Islet of Langerhans (tissue), 1 donor: Measurements from ENCODE around the gene TSPOAP1.
"Not testable (repeated sequence)": the region's sequence is repeated elsewhere in the genome, so short reads cannot be mapped to it uniquely, and the experiment has no call there.

Source experiments
- FAIRE-seq: peaks from one replicate; lab custom pipeline; 2011; peaks lifted over from hg19 to GRCh38; lab: Jason Lieb, UNC

TSPOAP1 gene

DNA sequence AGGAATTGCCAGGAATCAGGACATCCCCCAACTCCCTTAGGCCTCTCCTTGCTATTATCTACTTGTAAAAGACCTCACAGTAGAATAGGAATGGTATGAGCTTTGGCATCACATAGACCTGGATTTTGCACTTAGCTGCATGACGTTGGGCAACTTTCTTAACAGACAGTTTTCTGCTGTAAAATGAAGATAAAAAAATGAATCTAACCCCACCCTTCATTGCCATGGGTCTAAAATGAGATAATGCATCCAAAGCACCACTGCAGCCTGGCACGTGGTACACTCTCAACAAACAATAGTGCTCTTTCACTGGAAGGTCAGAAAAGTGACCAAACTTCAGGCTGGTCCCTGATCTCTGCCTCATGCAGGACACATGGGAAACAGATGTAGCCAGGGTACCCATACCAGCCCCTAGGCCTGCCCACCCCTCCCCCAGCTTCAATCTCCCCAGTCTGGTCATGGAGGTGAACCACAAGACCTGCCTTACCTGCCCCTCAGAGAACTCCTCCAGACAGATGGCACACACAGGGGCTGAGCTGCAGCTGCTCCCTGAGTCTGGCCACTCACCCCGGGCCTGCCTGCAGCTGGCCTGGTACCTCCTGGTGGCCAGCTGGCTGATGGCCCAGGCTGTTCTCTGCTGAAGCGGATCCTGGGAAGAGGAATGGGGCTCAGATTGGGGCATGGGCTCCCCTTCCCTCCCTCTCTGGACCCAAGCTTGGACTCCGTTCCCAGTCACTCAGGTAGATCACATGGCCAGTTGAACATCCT is 31.9 kb upstream of the TSPOAP1 start:
- no peak for FAIRE-seq

DNA sequence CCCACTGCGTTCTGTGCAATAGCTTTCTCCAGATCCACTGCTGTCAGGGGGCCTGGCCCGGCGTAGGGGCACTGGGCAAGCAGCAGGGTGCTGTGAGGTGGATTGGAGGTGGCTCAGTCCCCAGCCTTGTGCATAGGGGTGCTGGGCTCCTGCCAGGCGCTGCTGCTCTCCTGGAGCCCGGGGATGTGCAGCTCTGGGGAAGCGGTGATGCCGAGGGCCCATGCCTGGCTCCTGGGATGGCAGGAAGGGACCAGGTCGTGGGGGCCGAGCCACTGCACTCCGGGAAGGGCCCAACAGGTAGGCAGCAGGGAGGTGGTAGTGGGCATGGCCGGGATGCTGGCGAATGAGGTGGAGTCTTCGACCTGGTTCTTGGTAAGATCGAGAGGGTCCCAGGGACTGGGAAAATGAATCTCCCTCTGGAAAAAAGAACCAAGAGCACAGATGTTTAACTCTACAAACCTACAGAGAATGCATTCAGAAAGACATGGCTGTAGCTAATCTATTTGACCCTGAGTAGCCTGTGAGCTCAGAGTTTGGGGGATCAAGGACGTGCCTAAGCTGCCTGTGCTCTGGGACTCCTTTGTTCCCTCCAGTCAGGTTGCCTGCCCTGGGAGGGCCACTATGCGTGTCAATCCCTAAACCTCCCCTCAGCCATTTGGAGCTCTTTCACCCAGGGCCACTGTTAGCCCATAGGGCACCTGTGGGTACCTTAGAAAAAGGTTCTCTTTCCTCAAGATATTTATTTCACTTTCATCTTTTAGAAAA is 30.0 kb upstream of the TSPOAP1 start:
- no peak for FAIRE-seq

DNA sequence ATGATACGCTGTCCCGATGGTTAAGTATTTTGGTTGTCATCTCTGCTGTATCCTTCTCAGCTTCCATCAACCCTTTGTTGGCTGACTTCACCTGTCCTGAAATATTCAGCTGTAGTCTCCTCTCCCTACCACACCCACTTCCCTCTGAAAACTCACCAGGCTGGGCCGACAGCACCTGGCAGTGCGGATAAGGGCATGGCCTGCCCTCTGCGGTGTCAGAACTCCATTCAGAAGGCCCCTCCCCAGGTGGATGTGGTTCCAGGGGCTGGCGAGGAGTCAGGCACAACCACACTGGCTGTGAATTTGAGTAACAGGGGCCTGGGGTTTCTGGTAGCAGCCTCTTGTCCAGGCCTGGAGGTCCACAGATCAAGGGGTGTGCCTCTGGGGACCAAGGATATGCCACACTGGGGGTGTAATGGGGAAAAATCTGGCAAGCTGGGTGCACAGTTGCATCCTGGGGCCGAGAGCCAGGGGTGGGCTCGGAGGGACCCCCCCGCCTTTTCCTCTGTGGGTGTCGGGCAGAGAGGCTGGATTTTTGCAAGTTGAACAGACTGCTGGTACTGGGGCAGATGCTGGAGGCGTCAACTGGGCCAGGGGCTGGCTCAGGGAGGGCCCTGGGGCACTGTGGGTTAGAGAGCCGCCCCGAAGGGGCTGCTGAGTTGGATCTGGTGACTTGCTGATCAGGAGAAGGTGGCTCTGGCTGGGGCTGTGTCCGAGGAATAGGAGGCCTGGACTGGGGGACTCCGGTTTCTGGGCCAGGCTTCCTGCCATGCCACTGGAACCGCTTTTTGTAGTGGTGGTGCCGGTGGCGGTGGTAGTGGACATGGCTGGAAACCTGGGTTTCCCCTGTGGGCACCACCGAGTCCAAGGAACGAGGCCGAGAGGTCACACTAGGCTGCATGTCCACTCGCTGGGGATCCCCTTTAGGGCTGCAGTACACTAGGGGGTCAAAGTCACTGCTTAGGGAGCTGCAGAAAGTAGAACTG is 29.0 kb upstream of the TSPOAP1 start:
- FAIRE-seq = no peak

DNA sequence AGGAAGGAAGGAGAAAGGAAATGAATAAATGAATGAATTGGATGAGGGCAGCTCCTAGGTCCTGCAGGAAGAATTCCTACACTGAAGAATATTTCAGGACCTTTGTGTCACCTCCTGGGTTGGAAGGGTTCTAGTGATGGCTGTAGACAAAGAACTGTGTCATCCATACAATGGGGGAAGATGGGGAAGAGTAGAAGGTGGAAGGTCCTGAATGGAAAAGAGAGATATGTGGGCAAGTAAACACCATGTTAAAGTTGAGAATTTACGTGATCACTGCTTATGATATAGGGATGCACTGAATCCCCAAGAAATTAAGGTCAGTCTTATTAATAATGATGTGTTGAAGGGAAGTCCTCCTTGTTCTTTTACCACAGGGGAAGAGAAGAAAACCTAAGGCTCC is 27.6 kb upstream of the TSPOAP1 start:
- FAIRE-seq = no peak

DNA sequence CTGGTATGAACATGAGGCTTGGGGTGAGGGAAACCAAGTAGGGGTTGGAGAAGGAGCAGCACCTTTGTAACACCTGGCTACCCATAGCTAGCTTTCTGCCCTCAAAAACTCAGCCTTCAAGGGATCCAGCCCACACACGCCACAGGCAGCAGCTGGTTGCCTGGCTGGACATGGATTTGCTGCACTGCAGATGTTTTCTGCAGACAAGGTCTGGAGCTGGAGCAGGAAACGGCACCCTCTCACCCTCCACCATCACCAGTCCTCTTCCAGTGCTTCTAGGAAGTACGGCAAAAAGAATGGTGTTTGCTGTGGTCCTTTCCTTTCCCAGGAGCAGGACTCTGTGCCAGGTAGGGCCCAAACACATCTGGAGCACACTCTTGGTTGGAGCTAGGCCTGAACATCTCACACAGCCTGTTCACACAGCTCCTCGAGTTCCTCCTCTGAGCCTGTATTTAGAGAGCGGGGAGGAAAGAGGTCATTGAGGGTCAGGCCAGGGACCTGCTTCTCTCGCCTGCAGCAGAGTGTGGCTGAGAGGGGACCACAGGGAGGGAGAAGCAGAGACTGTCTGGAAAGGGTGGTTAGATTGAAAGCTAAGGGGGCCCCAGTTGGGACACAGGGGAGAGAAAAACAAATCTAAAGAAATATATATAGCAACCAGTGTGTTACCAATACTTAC is 26.1 kb upstream of the TSPOAP1 start:
- no peak for FAIRE-seq

DNA sequence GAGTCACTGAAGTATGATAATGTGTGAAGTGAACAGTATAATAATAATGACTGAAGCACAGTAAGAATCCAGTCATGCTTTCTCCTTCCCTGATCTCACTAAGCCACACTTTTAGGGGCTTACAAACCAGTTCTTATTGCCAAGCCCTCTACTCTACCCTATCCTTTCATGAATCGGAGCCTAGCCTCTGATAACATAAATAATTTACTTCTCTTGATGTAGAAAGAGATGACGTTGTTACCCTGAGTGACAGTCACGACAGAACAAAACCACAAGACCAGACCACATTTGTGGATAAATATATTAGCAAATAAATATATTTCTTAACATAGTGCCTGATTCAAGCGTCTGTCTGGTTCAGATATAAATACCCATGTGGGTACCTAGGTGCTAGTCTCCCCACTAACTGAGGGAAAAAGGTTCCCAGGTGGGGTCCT is 24.8 kb upstream of the TSPOAP1 start:
- no peak for FAIRE-seq

DNA sequence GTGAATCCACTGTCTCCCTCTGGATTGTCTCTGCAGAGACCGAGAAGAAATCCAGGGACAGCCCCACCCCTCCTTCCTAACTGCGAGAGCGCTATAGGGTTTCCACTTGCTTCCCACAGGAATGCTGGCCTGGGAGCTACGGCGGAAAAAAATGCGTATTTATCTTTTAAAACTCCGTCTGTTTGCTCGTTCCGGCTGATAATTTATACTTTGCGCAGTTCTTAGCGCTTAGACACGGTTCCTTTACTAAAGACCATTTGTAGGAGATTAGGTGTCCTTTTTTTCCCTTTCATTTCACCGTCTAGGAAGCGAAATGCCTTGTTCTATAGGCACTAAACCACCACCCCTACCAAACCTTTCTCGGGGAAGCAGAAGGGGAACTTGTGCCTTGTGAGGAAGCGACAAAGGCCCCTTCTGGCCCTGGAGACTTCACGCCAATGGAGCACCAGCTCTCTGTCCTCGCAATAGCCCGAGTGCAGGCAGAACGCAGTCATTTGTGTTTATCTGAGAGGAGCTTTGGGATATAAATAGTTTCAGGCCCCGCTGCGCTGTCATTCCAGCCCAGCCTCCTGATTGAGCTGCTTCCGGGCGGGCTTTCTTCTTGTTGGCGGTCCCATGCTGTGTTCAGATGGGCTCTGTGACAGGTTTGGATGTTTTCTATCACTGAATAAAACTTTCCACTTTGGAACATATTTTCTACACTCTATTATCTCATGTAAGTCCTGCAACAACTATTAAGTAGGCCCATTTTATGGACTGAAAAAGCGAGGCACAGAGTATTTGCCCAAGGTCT is 24.2 kb upstream of the TSPOAP1 start:
- no peak for FAIRE-seq

DNA sequence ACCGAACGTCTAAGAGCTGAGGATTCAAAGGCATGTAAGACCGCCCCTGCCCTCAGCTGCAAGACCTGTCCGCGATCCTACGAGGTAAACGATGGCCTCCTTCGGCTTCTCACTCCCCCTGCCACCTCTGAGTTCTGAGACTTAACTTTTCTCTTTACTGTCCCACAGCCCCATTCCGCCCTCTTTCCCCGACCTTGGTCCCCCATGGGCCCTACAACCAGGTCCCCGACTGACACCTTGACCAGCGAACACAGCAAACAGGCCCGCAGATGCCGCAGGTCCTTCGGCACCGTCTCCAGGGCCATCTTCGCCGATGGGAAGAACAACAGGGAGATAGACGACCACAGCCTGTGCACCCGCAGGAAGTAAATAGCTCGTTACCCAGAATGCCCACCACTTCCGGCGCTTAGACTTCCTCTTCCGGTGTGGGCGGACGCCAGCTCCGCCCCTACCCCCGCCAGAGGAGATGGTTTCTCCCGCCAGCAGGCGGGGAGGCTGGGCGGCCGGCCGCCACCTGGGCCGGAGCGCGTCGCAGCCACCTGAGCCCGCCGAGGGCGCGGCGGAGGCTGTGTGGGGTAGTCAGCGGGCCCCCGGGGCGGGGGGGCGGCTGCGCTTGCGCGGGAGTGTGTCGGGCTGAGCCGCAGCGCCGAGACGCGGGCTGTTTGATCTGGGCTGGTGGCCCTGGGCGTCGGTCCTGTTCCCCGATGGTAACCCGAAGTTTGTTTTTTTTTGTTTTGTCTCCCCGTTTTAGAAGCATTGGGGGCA is 23.4 kb upstream of the TSPOAP1 start, which contains the start of gene SUPT4H1:
Gene SUPT4H1 (minus strand): TSS at position 371 of the 765 bp plus-strand sequence. CDS start 66 bp downstream, at position 305.
- FAIRE-seq = no peak

DNA sequence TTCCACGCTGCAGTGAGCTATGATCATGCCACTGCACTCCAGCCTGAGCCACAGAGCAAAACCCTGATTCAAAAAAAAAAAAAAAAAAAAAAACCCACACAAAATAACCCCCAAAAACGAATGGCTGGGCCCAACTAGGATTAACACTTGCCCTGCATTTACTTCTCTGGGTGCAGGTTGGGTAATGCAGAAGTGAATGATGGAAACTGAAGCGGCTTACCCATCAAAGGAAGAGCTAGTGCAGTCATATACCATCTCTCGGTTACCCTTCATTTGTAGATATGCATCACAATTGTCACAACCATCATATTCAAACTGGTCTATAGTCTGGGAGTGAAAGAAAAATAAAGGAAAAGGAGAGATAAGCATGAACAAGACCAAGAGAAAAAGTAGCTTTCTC is 22.6 kb upstream of the TSPOAP1 start:
- FAIRE-seq = no peak

DNA sequence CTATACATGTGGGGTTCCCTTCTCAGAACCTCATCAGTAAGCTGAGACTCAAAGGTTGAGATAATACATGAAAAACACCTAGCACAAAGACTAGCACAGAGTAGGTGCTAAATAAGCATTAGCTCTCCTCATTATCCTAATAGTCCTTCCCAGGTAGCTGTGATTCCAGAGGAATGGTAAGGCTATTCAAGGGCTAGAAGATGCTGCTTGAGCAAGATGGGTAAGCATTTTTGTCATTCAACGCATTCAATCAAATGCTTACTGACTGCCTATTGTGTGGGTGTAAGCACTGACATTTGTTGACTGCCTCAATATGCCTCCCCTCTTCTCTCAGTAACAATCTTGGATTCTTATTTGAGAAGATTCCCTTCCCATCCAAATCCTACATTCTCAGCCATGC is 19.4 kb upstream of the TSPOAP1 start:
- FAIRE-seq = no peak

DNA sequence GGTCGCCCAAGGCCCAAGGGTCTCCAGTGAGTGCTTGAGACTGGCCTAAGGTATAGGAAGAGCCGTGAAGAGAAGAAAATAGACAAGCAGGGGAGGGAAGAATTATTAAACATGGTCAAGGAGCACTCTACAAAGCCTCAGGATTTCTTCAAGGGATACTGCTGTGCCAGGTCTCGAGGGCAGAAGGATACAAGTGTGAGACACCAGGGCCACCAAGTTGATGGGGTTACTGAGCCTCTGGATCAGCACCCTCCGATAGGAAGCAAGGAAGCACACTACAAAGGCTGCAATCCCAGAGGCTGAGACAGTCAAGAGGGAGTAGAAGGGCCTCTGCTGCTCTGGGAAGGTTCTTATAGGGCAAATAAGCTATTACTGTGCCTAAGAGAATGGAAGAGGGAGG is 16.9 kb upstream of the TSPOAP1 start:
- no peak for FAIRE-seq

DNA sequence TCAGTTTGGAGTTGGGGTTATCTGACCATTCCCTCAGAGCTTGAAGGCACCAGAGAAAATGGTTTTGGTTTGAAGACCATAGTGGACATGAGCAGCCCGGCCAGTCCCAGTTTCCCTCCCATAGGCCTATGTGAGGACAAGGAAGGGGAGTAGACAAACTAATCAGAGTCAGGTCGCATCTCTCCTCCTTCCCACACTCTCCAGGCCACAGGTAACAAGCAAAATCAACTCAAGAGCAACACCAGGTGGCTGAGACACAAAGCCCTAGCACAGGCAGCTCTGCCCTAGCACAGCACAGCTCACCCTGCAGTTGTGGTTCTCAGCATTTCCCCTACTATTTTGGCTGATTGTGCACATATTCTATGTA is 16.2 kb upstream of the TSPOAP1 start:
- no peak for FAIRE-seq

DNA sequence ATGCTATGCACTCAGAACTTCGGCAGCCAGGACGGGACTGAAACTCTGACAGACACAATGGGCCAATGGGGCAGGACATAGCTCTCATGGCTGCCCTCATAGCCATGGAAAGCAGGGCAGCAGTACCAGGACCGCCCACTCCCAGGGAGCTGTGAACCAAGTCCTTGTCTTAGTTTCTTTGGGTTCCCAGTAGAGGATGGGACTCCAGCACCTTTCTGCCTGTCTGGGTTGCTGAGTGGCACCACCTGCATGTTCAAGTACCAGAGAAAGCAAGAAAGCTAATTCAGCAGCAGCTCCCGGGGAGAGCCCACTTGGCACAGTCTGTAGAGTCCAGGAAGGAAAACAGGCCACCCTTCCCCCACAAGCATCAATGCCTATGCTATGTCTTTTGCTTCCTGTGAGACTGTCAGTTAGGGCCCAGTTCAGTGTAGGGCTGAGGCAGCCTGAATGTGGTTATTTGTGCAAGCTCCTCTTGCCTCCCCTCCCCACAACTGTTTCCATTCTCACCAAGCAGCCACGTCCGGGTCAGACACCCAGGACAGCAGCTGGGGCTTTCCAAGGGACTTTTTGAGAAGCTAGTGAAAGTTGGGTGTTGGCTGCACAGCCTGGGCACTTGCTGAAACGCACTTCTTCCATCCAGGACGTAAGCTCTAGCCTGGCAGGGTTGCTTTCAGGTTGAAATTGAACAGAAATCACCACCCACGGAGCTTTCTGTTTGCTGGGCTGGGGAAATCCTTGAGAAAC is 15.6 kb upstream of the TSPOAP1 start:
- no peak for FAIRE-seq

DNA sequence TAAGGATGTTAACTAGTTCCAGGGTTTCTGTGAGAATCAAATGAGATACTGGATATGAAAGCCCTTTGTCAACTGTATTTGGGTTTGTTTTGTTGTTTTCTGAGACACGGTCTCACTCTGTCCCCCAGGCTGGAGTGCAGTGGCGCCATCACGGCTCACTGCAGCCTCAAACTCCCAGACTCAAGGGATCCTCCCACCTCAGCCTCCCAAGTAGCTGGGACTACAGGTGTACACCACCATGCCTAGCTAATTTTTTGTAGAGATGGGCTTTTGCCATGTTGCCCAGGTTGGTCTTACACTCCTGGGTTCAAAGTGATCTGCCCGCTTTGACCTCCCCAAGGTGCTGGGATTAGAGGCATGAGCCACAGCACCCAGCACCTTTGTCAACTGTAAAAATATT is 14.5 kb upstream of the TSPOAP1 start:
- FAIRE-seq = no peak

DNA sequence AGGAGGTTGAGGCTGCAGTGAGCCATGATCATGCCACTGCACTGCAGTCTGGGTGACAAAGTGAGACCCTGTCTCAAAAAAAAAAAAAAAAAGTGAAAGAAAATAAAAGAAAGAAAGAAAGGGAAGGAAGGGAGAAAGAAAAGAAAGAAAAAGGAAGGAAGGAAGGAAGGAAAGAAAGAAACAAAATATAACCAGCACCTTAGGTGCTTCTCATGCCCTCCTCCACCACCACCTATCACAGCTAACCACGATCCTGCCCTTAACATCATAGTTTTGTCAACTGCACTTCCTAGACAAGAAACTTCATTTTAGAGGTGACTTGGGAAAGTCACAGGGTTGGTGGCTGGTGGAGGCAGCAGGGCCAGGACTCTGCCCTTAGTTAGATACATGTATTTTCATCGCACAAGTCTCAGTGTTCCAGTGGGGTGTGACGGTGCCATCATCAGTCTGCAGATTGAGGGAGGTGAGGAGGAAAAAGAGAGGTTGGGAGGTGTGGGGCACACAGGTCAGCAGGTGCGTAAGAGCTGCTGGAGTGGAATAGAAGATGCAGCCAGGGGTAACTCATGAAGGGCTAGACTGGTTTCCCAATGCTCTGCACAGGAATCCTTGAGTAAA is 13.4 kb upstream of the TSPOAP1 start:
- no peak for FAIRE-seq

DNA sequence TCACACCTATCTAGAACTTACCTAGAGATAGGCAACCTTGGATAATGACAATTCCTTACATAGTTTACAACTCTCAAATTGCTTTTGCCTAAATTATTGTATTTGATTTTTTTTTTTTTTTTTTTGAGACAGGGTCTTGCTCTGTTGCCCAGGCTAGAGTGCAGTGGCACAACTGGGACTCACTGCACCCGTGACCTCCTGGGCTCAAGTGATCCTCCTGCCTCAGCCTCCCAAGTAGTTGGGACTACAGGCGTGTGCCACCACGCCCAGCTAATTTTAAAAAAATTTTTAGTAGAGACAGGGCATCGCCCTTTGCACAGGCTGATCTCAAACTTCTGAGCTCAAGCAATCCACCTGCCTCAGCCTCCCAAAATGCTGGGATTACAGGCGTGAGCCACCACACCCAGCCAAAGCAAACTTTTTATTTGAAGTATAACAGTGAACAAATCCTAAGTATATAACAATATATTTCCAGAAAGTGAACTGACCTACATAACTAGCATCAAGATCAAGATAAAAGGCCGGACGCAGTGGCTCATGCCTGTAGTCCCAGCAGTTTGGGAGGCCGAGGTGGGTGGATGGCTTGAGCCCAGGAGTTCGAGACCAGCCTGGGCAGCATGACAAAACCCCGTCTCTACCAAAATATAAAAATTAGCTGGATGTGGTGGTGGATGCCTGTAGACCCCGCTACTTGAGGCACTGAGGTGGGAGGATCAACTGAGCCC is 12.7 kb upstream of the TSPOAP1 start:
- FAIRE-seq = not testable (repeated sequence)

DNA sequence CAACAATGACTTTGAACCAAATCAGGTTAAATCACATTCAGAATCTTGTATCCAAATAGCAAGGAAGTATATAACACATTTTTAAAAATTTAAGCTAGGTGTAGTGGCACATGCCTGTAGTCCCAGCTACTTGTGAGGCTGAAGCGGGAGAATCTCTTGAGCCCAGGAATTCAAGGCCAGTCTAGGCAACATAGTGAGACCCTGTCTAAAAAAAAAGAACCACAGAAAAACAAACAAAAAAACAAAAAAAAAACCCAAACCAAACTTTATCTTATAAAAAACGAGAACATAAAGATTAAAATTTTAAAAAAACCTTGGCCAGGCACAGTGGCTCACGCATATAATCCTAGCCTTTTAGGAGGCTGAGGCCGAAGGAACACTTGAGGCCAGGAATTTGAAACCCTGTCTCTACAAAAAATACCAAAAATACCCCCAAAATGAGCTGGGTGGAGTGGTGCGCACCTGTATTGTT is 11.8 kb upstream of the TSPOAP1 start:
- no peak for FAIRE-seq

DNA sequence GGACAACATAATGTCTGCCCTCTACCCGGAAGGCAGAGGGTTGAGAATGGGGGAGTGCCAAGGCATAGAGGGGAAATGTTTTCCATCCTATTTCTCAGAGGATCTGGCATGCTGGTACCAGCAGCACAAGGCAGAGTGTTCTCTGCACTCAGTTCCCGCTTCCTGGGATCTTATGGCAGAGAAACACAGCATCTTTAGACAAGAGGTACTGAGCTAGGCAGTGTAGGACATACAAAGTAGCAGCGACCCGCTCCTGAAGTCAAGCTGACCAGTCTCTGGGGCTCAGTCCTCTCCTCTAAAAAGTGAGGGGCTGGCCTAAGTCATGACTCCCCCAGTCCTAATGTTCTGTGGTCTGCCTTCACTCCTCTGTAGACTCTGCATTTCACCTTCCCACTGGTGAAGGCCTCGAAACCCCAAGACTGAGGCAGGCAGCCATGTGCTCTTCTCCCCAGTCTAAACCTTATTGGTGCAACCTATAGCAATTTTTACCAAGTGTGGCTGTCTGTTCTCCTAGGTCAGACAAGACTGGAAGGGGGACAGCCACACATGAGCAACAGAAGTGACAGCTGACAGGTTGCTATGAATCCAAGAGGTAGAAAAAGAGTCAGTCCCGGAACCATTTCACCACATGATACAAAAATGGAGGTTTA is 11.3 kb upstream of the TSPOAP1 start:
- FAIRE-seq = no peak
